SK-N-MC (cell line): Measurements from ENCODE around the gene GRAMD4.

Experiments used
- EZH2 ChIP-seq: fragments of 200-600 bp; sonication (generic); IDR thresholded peaks from one replicate; pipeline ENCODE4 v1.6.1; 2017; ENCODE audit warnings: antibody characterized with exemption
- FOXP2 ChIP-seq: optimal IDR thresholded peaks from 2 replicates; pipeline ENCODE3; 2011; ENCODE audit warnings: mild to moderate bottlenecking, moderate library complexity; ENCODE audit not compliant: insufficient read depth; ENCODE audit errors: extremely low read length, control extremely low read depth
- POLR2AphosphoS5 ChIP-seq: IDR thresholded peaks from 2 replicates; pipeline ENCODE4 v1.6.1; 2012; ENCODE audit warnings: mild to moderate bottlenecking, low read depth, low read length, borderline replicate concordance

GRCh38 chr22:46654927-46655595 lies 34.9 kb downstream of the GRAMD4 start:
- TF ChIP-seq EZH2, result no peak
- no peak for TF ChIP-seq POLR2AphosphoS5
- TF ChIP-seq FOXP2, result no peak
